Measurements from ENCODE around the gene USP6NL.

DNA sequence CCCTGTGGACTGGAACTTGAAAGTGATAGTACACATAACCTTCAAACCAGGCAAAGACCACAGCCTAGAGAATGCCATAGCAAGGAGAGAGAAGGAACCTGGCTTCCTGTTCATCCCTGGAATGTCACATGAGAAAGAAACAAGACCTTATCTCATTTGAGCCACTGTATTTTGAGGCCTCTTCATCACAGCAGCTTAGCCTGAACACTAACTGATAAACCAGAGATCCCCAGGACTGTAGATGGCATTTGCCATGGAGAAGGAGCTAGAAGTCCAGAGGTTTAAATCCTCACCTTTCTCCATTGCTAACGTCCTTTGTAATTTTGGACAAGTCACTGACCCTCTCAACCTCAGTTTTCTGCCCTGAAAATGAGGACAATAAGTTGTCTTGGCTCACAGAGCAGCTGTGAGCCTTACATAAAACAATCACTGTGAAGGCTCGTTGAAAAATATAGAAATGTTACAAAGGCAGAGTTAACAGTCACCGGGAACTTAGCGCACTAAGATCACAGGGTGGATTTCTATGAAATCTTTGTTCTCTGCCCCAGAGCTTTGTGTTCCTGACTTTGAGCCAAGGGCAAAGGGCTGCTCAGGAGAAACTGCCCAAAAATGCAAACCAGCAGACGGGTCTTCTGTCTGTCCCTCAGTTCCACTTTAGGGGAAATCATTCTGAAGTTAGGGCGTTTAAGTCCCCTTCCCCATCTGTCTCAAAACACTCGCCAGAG, 197.0 kb downstream of the USP6NL start:
- TF ChIP-seq, protein P1, sequence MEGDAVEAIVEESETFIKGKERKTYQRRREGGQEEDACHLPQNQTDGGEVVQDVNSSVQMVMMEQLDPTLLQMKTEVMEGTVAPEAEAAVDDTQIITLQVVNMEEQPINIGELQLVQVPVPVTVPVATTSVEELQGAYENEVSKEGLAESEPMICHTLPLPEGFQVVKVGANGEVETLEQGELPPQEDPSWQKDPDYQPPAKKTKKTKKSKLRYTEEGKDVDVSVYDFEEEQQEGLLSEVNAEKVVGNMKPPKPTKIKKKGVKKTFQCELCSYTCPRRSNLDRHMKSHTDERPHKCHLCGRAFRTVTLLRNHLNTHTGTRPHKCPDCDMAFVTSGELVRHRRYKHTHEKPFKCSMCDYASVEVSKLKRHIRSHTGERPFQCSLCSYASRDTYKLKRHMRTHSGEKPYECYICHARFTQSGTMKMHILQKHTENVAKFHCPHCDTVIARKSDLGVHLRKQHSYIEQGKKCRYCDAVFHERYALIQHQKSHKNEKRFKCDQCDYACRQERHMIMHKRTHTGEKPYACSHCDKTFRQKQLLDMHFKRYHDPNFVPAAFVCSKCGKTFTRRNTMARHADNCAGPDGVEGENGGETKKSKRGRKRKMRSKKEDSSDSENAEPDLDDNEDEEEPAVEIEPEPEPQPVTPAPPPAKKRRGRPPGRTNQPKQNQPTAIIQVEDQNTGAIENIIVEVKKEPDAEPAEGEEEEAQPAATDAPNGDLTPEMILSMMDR (IDR thresholded peaks at IDR 0.05), result no peak
- no peak for TF ChIP-seq POLR2A (IDR thresholded peaks at IDR 0.05)

All from testis (tissue), 2 donors.